Measurements from ENCODE around the gene MUC5B.
A peak's percentile ranks its signal among the peaks of the same experiment; 100 is the strongest.
"Not testable (repeated sequence)": the region's sequence is repeated elsewhere in the genome, so short reads cannot be mapped to it uniquely, and the experiment has no call there.

MUC5B gene

DNA sequence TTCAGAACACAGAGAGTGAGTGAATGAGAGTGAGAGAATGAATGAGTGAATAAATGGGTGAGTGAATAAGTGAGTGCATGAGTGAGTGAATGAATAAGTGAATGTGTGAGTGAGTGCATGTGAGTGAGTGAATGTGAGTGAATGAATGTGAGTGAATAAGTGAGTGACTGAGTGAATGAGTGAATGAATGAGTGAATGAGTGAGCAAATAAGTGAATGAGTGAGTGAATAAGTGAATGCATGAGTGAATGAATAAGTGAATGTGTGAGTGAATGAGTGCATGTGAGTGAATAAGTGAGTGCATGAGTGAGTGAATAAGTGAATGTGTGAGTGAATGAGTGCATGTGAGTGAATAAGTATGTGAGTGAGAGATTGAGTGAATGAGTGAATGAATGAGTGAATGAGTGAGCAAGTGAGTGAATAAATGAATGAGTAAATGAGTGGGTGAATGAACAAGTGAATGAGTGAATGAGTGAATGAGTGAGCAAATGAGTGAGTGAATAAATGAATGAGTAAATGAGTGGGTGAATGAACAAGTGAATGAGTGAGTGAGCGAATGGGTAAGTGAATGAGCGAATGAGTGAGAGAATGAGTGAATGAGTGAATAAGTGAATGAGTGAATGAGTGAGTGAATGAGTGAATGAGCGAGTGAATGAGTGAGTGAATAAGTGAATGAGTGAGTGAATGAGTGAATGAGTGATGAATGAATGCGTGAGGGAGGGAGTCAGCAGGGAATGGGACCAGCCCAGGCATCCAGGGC, 21.3 kb upstream of the MUC5B start:
- DNase-seq (ENCODE audit: low read depth in 2 of 2, low spot score in 1 of 2): no peak

DNA sequence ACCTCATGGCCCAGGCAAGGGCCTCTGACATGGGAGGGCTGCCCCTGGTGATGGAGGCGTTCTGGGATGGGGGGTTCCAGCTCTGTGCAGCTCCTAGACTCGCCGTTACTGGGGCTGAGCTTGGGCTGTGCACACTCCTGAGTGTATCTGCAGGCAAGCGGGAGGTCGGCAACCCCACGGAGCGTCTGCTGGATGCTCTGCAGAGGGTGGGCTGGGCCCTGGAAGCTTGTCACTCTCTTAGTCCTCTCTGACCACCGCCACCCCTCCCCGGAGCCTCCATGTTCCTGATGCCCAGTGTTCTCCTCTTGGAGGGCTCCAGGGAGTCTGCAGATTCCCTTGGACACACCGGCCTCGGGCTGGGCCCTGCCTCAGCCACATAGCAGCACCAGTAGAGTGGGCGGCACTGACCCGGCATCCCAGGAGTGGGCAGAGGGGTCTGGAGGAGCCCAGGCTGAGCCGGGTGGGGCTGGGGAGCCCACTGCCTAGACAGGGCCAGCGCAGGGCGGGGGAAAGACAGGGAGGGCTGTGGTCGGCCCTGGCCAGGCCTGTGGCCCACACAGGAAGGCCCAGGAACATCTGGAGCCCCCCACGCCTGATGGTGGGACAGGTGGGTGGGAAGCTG, 20.6 kb upstream of the MUC5B start:
- DNase-seq (ENCODE audit: low read depth in 2 of 2, low spot score in 1 of 2): no peak

DNA sequence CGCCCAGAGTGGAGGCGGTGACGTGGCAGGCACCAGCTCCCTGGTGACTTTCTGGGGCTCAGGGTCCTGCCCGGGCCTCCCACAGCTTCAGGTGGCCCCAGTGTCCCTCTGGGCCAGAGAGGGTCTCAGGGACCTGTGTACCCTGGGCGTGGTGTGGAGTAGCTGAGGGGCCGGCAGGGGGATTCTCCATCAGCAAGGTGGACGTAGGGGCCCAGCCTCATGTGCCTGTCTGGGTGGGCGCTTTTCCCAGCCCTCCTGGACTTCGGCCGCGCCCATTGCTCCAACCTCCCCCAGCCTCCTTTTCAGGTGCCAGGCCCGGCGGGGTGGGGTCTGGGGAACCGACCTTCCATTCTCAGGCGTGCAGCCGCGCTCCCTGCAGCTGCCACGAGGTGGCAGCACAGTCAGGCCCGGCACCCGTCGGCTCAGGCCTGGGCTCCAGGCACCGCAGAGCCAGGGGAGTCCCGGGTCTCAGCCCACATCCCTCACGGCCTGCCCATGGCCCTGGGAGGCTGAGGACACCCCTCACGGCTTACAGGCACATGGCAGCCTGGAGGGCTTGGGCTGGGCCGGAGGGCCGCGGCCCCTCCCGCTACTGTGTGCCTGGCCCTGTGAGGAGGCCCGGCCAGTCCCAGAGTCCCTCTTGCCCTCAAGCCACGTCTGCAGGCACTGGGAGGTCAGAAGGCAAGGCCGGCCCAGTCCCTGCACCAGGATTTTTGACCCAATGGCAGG, 19.9 kb upstream of the MUC5B start:
- peak; percentile 21 to 28 for DNase-seq (ENCODE audit: low read depth in 2 of 2, low spot score in 1 of 2)

DNA sequence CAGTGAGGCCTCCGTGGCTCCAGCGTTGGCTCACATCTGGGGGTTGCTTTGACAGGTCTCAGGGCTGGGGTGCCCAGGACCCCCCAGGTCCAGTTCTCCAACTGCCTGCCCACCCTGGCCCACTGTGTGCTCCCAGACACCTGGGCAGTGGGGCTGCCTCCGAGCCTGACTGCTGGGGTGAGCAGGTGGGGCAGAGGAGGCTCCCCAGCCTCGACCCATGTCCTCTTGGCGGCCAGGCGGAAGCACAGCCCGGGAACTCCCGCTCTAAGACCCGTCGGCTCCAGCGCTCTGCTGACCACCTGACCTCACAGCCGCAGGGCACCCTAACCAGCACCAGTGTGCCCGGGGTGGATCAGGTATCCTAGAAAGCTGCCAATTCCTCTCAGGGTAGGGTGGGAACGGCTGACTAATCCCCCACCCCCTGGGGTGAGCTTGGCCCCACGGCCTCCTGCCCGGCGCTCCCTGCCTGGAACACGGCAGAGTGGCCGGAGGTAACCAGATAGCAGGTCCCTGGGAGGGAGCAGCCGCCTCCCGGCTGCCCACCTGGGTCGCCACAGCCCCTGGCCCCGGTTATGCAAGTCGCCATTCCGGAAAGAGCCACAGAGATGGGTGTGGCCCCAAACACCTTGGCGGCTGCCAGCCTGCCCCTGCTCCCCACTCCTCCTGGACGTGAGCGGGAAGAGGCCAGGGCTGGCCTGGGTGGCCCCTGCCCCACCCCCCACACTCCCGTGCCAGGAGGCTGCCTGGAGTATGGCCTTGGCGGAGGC, 19.2 kb upstream of the MUC5B start:
- DNase-seq (ENCODE audit: low read depth in 2 of 2, low spot score in 1 of 2): no peak

DNA sequence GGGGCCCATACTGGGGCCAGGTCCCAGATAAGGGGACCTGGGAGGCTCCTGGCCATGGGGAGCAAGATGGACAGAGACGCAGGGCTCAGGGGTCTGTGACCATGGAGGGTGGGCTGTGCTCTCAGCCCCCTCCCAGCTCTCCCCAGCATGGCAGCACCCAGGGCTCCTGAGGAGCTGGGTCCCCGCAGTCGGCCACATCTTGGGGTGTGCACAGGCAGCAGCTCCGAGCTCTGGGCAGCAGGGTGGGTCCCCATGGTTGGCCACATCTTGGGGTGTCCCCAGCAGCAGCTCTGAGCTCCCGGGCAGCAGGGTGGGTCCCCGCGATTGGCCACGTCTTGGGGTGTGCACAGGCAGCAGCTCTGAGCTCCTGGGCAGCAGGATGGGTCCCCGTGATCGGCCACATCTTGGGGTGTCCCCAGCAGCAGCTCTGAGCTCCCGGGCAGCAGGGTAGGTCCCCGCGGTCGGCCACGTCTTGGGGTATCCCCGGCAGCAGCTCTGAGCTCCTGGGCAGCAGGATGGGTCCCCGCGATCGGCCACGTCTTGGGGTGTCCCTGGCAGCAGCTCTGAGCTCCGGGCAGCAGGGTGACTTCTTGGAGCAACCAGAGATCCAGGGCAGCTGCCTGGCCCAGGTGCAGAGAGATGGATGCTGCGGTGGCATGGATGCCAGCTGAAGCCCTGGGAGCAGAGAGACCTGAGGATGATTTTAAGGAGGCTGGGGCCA, 18.3 kb upstream of the MUC5B start:
- DNase-seq (ENCODE audit: low read depth in 2 of 2, low spot score in 1 of 2): no peak

DNA sequence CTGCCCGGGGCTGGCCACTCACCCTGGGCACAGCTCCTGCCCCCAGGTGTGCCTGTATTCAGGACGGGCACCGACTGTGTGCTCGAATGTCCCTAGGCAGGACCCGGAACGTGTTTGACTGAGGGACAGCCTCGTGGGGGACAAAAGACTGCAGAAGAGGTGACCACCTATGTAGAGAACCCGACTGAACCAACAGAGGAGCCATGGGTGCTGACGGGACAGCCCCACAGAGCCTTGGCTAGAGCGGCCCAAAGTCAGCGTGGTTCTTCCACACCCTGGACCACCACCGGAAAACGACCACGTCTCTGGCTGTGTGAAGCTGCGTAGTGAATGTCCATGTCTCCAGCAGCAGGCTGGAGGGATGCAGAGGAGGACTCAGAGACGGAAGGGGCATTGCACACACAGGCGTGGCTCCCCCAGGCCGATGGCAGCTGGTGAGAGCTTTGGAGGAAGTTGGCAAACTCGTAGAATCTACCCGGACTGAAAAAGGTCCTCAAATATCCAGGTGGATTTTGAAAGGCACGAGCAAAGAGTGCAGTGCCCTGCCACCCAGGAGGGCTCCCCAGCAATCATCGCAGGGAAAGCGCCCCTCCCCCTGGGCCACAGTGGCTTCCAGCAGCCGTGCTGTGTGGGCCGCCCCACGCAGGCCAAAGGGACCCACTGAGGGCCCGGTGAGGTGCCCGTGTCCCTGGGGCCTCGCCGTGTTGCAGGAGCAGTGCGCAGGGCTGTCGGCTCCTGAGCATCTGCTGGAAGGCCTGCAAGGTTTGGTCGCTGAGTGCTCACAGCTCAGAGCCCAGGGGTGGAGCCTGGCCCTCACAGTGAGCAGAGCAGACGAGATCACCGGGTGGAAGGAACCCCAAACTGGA, 17.5 kb upstream of the MUC5B start:
- DNase-seq (ENCODE audit: low read depth in 2 of 2, low spot score in 1 of 2): no peak

DNA sequence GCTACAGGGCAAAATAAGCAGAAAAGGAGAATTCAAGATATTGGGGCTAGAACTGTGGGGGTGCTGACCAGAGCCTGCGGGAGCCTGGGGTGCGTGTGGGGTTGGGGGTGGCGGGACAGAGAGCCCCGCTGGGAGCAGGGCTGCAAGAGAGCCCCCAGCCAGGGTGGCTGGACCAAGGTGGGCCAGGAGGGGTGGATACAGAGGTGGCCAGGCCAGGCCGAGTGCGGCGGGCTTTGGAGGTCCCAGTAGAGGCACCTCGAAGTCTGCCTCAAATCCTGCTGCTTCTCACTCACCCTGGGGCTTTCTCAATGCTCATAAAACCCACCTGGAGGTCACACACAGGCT, 16.9 kb upstream of the MUC5B start:
- DNase-seq (ENCODE audit: low read depth in 2 of 2, low spot score in 1 of 2): no peak

DNA sequence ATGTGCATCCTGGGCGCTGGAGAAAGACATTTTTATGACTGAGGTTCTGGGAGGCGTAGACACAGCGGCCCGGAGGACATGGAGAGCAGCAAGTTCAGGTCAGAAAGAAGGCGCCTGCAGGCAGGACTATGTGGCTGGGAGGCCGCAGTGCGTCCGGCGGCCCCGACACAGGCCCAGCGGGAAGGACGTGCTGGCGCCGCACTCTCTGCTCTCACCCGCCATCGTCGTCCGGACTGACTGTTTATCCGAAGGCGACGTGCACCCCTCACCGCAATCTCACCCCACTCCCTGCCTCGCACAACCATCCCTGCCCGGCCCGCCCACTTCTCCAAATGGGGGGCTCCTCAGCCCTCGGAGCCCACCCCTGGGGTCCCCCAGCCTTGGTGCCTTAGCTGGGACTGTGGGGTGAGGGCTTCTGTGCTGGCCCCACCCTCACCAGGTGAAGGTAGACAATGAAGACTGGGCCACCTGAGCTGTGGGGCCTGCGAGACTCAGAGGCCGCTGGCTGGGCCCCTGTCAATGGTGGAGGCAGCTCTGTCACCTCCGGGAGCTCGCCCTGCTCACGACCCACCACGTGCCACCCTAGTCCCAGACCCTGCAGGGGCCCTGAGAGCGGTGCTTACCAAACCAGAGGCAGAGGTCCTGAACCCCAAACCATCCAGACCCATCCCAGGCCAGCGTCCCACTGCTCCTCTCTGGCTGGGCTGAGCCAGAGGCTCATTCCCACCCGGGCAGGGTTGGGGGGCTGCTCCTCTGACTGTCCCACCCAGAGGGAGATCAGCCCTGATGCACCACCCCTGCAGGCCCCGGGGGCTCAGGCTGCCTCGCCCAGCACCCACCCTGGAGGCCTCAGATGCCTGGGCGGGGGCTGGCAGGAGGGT, 16.2 kb upstream of the MUC5B start:
- no peak for DNase-seq (ENCODE audit: low read depth in 2 of 2, low spot score in 1 of 2)

DNA sequence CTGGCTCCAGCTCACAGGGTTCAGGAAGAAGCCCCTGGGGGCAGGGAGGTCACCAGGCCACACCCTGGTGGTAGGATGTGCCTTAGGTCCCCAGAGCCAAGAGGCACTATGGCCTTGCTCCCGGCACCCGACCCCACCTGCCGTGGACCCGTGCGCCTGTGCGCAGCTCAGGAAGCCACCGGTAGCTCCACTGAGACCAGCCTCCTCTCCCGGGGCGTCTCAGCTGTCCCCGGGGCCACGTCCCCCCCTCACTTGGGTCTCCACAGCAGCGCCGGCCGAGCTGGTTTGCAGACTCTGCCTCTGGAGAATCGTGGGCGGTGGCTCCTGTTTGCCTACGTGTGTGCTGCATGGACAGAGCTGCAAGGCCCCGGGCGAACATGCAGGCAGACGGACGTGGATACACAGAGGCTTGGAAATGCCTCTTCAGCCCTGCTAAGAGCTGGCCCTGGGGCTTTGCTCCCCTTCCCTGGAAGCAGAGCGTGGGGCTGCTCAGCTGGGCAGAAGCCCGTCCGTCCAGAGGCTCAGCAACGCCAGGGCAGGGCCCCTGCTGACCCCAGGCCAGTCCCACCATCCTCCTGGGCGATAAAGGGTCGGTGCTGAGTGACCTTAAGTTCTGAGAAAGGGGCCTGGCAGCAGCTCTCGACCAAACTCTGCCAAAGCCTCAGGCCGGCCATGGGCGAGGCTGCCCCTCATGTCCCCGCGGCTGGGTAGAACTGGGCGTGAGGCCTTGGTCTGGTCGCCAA, 15.3 kb upstream of the MUC5B start:
- DNase-seq (ENCODE audit: low read depth in 2 of 2, low spot score in 1 of 2): no peak

DNA sequence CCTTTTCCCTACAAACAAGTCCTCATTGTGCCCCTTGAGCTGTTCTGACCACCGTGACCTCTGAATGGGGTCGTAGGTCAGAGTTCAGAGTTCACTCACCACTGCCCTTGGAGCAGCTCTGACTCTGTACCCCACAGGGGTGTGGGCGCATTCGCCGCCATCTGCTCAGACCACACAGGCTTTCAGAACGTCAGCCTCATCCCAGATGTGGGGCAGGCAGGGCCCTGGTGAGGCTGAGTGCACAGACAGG, 14.8 kb upstream of the MUC5B start:
- no peak for DNase-seq (ENCODE audit: low read depth in 2 of 2, low spot score in 1 of 2)

DNA sequence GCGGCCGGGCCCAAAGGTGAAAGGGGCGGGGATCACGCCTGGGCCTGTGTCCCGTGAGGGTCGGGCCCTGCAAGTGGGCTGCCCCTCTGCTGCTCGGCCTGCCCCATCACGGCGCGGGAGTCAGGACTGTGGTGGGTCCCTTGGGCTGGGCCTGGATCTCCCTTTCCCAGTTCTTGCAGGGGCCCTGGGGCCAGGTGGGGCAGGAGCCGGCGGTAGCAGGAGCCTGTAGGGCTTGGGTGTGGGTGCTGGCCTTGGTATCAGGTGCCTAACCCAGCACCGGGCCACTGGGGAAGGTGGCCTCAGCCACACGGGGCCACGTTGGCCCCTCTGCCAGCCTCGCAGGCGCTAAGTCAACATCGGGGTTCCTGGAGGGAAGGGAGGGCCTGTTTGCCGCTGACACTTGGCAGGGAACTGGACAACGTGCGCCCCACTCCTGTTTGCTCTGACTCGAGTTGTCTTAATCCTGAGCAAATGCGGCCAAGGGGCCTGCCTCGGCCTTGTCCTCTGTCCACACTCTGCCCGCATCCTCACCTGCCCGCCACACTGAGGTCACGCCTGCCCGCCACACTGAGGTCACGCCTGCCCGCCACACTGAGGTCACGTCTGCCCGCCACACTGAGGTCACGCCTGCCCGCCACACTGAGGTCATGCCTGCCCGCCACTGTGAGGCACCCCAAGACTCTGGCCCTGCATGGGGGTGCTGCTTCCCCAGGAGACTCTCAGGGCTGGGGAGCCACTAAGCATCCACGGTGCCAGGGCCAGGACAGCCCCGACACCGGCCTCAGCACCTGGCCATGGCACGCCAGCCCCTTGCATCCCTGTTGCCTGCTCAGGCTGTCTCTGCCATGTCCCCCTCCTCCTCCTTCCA, 14.2 kb upstream of the MUC5B start:
- DNase-seq (ENCODE audit: low read depth in 2 of 2, low spot score in 1 of 2): no peak

DNA sequence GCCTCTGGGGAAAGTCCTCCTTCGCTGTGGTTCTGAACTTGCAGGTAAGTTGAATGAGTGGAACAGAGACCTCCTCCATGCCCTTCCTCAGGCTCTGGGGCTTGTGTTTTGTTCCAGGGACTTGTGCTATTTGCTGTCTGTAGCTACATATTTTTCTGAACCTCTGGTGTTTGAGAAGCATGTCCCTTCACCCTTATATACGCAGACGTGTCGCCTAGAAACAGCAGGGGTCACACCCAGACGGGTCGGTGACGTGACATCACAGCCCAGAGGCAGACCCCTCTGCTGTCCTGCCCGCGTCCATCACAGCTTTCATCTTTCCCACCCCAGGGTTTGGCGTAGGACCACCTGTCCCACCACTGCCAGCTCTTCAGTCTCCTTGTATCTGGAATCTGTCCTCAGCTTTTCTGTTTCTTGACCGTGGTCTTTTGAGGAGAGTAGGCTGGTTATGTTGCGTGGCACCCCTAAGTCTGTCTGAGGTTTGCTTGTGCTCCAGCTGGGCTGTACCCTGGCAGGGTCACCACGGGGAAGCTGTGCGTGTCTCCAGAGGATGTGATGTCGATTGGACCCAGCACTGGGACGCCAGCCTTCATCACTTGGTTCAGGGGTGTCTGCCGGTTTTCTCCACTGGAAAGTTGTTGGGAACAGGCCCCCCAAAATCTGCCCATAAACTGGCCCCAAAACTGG, 13.4 kb upstream of the MUC5B start:
- DNase-seq (ENCODE audit: low read depth in 2 of 2, low spot score in 1 of 2): no peak

DNA sequence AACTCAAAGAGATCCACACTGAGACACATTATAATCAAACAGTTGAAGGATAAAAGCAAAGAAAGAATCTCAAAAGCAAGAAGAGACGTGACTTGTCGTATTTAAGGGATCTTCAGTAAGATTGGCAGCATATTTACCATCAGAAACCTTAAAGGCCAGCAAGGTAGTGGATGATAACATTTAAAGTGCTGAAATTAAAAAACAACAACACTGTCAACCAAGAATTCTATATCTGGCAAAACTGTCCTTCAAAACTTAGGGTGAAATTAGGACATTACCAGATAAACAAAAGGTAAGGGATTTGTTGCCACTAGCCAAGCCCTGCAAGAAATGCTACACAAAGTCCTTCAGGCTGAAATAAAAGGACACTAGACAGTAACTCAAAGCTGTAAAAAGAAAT, 11.0 kb upstream of the MUC5B start:
- no peak for DNase-seq (ENCODE audit: low read depth in 2 of 2, low spot score in 1 of 2)

DNA sequence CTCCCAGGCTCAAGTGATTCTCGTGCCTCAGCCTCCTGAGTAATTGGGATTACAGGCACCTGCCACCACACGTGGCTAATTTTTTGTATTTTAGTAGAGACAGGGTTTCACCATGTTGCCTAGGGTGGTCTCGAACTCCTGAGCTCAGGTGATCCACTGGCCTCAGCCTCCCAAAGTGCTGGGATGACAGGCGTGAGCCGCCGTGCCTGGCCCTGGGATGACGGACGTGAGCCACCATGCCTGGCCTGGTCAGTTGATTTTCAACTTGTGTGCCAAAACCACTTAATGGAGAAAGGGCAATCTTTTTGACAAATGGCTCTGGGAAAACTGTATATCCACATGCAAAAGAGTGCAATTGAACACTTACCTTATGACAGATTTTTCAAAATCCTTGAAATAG, 7.0 kb upstream of the MUC5B start:
- not testable (repeated sequence) for DNase-seq (ENCODE audit: low read depth in 2 of 2, low spot score in 1 of 2)

DNA sequence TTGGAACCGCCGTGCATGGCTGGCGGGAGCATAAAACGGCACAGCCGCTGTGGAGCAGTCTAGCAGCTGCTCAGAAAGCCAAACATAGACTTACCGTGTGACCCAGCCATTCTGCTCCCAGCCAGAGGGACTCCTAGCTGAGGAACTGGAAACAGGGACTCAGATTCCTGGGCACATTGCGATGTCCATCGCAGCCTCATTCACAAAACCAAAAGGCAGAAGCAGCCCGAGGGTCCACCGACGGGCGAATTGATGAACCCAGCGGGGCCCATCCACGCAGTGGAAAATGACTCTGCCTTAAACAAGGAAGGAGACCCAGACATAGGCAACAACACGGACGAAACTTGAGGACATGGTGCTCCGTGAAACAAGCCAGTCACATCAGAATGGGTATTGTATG, 5.7 kb upstream of the MUC5B start:
- DNase-seq (ENCODE audit: low read depth in 2 of 2, low spot score in 1 of 2): no peak

DNA sequence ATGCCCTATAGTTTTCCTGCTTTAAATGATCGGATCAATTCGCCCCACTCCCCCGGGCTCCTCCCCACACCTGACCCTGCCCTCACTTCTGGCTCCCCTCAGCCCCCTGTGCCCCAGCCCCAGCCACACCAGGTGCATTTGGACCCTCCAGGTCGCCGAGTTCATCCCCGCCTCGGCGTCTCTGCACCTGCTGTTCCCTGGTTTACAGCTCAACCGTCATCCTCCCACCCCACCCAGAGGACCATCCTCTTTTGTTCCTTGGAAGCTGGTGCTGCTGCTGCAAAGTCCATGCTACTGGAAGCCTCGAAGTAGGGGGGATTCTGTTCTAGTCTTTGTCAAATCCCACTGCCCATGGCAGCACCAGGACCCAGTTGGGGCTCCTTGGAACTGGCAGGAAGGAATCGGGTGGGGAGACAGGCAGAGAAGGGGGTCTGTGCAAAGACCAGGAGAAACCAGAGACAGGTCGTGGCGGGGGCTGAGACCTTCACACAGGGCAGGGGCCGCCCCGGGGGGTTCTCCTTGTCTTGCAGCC, 4.5 kb upstream of the MUC5B start:
- no peak for DNase-seq (ENCODE audit: low read depth in 2 of 2, low spot score in 1 of 2)
